Measurements from ENCODE around the gene HSD17B2.

HSD17B2 gene

GRCh38 chr16:82067042-82067803 is 32.2 kb downstream of the HSD17B2 start:
- H3K36me3 ChIP-seq (ENCODE audit: insufficient read depth, low read length) = no peaks in the 10 kb centered on the region
- no peaks in the 10 kb centered on the region for H3K9me2 ChIP-seq (ENCODE audit: low read depth, low read length)
- no peak for TF ChIP-seq CTCF (IDR thresholded peaks at IDR 0.05; ENCODE audit: low read length)
- no peak overlapping the region for H3K9ac ChIP-seq (ENCODE audit: low read length)
- H3K4me3 ChIP-seq (ENCODE audit: low read depth, low read length, poor library complexity, severe bottlenecking) = no peak overlapping the region
- H3K27ac ChIP-seq (ENCODE audit: low read depth, low read length, poor library complexity, severe bottlenecking) = no peak overlapping the region
- no peaks in the 10 kb centered on the region for H3K27me3 ChIP-seq (ENCODE audit: insufficient read depth, low read length)
- no peaks in the 10 kb centered on the region for H3K79me2 ChIP-seq (ENCODE audit: insufficient read depth, low read length)
- H3K4me1 ChIP-seq (ENCODE audit: insufficient read depth, low read length, severe bottlenecking) = peaks cover 12% of the 10 kb centered on the region
- H3K4me2 ChIP-seq (ENCODE audit: low read length) = no peak overlapping the region
- H3K9me3 ChIP-seq (ENCODE audit: low read length) = no peaks in the 10 kb centered on the region
- no peaks in the 10 kb centered on the region for H3F3A ChIP-seq (ENCODE audit: insufficient read depth, low read length)
- H2AFZ ChIP-seq (ENCODE audit: low read length) = no peak overlapping the region
- no peaks in the 10 kb centered on the region for H4K20me1 ChIP-seq (ENCODE audit: insufficient read depth, low read length)

- Histone ChIP-seq H3K4me1 (ENCODE audit: insufficient read depth, low read length, severe bottlenecking) (peaks cover 12% of the 10 kb centered on the region), H3K79me2 (ENCODE audit: insufficient read depth, low read length) (no peaks in the 10 kb centered on the region), H3K9me2 (ENCODE audit: low read depth, low read length) (no peaks in the 10 kb centered on the region), H3K27me3 (ENCODE audit: insufficient read depth, low read length) (no peaks in the 10 kb centered on the region), H3K36me3 (ENCODE audit: insufficient read depth, low read length) (no peaks in the 10 kb centered on the region), H3K4me2 (ENCODE audit: low read length) (no peak overlapping the region), H3F3A (ENCODE audit: insufficient read depth, low read length) (no peaks in the 10 kb centered on the region), H3K4me3 (ENCODE audit: low read depth, low read length, poor library complexity, severe bottlenecking) (no peak overlapping the region), H3K9me3 (ENCODE audit: low read length) (no peaks in the 10 kb centered on the region), H4K20me1 (ENCODE audit: insufficient read depth, low read length) (no peaks in the 10 kb centered on the region), H2AFZ (ENCODE audit: low read length) (no peak overlapping the region), H3K9ac (ENCODE audit: low read length) (no peak overlapping the region), H3K27ac (ENCODE audit: low read depth, low read length, poor library complexity, severe bottlenecking) (no peak overlapping the region)
- no peak for TF ChIP-seq CTCF (IDR thresholded peaks at IDR 0.05; ENCODE audit: low read length)
- no peak for TF ChIP-seq EZH2 (IDR thresholded peaks at IDR 0.05; ENCODE audit: borderline replicate concordance, low read length)
Measured at GRCh38 chr16:82067804-82068325, 32.8 kb downstream of the HSD17B2 start.

DNA sequence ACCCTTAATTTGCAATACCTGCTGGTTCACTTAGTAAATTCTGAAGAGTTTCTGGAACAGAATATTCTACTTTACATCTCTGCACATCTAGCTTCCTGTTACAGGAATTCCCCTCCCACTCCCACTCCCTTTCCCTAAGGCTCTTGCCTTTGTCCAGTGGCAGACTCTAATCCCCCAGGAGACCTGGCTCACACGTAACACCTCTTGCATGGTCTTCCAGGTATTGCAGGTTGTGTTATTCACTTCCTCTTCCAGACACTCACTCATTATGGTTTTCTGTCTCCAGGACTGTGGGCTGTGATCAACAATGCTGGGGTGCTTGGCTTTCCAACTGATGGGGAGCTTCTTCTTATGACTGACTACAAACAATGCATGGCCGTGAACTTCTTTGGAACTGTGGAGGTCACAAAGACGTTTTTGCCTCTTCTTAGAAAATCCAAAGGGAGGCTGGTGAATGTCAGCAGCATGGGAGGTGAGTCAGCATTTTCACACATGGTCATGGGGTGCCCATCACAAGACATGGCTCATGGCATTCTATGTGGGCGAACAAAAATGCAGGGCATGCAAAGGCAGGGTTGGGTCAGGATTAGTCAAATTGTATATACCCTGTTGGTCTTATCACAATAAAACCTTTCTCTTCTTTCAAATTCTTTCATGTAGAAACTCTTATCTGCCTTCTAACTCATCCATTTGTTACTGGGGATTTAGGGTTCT is 35.8 kb downstream of the HSD17B2 start:
- no peaks in the 10 kb centered on the region for H3K79me2 ChIP-seq (ENCODE audit: insufficient read depth, low read length)
- H3K9me2 ChIP-seq (ENCODE audit: low read depth, low read length) = no peaks in the 10 kb centered on the region
- TF ChIP-seq CTCF (IDR thresholded peaks at IDR 0.05; ENCODE audit: low read length) (no peak), EZH2 (IDR thresholded peaks at IDR 0.05; ENCODE audit: borderline replicate concordance, low read length) (no peak)

More for the DNA sequence above, 35.8 kb downstream of the HSD17B2 start:
- Histone ChIP-seq H3K4me1 (ENCODE audit: insufficient read depth, low read length, severe bottlenecking) (no peaks in the 10 kb centered on the region), H3K4me2 (ENCODE audit: low read length) (no peak overlapping the region), H4K20me1 (ENCODE audit: insufficient read depth, low read length) (no peaks in the 10 kb centered on the region), H3K27ac (ENCODE audit: low read depth, low read length, poor library complexity, severe bottlenecking) (no peak overlapping the region), H3K9ac (ENCODE audit: low read length) (no peak overlapping the region), H3K27me3 (ENCODE audit: insufficient read depth, low read length) (no peaks in the 10 kb centered on the region), H3F3A (ENCODE audit: insufficient read depth, low read length) (no peaks in the 10 kb centered on the region), H2AFZ (ENCODE audit: low read length) (no peak overlapping the region), H3K4me3 (ENCODE audit: low read depth, low read length, poor library complexity, severe bottlenecking) (no peak overlapping the region), H3K36me3 (ENCODE audit: insufficient read depth, low read length) (no peaks in the 10 kb centered on the region), H3K9me3 (ENCODE audit: low read length) (no peaks in the 10 kb centered on the region)
